IMR-90 (cell line): ENCODE measurements around the gene AKAP6. TPM values are rescaled to one million over a fixed set of nuclear protein-coding genes. Genes with fewer than 3 reads are reported as not detected.

Source experiments
- ATAC-seq: fragments of 200-7000 bp; cut with Tn5 transposase; 2 replicates; pipeline ENCODE4 v1.9.1; 2020; ENCODE audit warnings: low read depth, mild to moderate bottlenecking, moderate library complexity
- BruUV-seq: library from RNA; stranded (reverse); fragments of 400-500 nt; replicated peaks from 2 replicates; lab custom pipeline; 2021; lab: Mats Ljungman, UMichigan
- CTCF ChIA-PET: fragments of 300-600 bp; formaldehyde crosslinking; extraction: SDS; loops from one replicate; lab custom pipeline; 2021; ENCODE audit warnings: antibody characterized with exemption; lab: Yijun Ruan, JAX
- POLR2A ChIA-PET: fragments of 300-600 bp; sonication (Branson Sonifier 250); formaldehyde crosslinking; loops from one replicate; lab custom pipeline; 2022; ENCODE audit warnings: antibody characterized with exemption; ENCODE audit not compliant: unreplicated experiment; lab: Charles Lee
- DNase-seq: peaks from one replicate; pipeline ENCODE4 v3.0.0; 2013
- H2AFZ ChIP-seq: replicated peaks from 2 replicates; pipeline ENCODE3; 2013; ENCODE audit warnings: low read length, mild to moderate bottlenecking; ENCODE audit not compliant: poor library complexity
- H2AK5ac ChIP-seq: 2 replicates; pipeline ENCODE4 v1.6.1; 2013; ENCODE audit warnings: low read depth, low read length, inconsistent platforms
- H2AK9ac ChIP-seq: replicated peaks from 2 replicates; pipeline ENCODE3; 2013; ENCODE audit warnings: mild to moderate bottlenecking, low read depth, low read length, moderate library complexity; ENCODE audit not compliant: poor library complexity
- H2BK120ac ChIP-seq: 2 replicates; pipeline ENCODE4 v1.6.1; 2013; ENCODE audit warnings: low read depth, low read length, inconsistent platforms
- H2BK15ac ChIP-seq: 3 replicates; pipeline ENCODE4 v1.6.1; 2013; ENCODE audit warnings: low read depth, low read length, inconsistent platforms
- H2BK20ac ChIP-seq: 2 replicates; pipeline ENCODE4 v1.6.1; 2013; ENCODE audit warnings: low read depth, mild to moderate bottlenecking, inconsistent platforms, low read length, moderate library complexity
- H2BK5ac ChIP-seq: 2 replicates; pipeline ENCODE4 v1.6.1; 2013; ENCODE audit warnings: mild to moderate bottlenecking, low read depth, low read length, inconsistent platforms; ENCODE audit not compliant: poor library complexity, severe bottlenecking
- H3K14ac ChIP-seq: replicated peaks from 2 replicates; pipeline ENCODE4 v1.6.1; 2013; ENCODE audit warnings: low read depth, low read length, inconsistent platforms
- H3K18ac ChIP-seq: 2 replicates; pipeline ENCODE4 v1.6.1; 2013; ENCODE audit warnings: low read depth, low read length, control low read depth
- H3K23ac ChIP-seq: 2 replicates; pipeline ENCODE4 v1.6.1; 2013; ENCODE audit warnings: low read depth, low read length, inconsistent platforms
- H3K27ac ChIP-seq: 2 replicates; pipeline ENCODE4 v1.5.1; 2013; ENCODE audit warnings: mild to moderate bottlenecking, control low read depth, low read length; ENCODE audit not compliant: insufficient read depth
- H3K27me3 ChIP-seq: 2 replicates; pipeline ENCODE4 v1.6.1; 2013; ENCODE audit warnings: low read length; ENCODE audit not compliant: control insufficient read depth, insufficient read depth
- H3K36me3 ChIP-seq: 2 replicates; pipeline ENCODE4 v1.6.1; 2013; ENCODE audit warnings: low read length, mixed read lengths; ENCODE audit not compliant: control insufficient read depth, insufficient read depth
- H3K4ac ChIP-seq: 2 replicates; pipeline ENCODE4 v1.6.1; 2013; ENCODE audit warnings: low read depth, low read length, inconsistent platforms
- H3K4me1 ChIP-seq: 2 replicates; pipeline ENCODE4 v1.6.1; 2013; ENCODE audit warnings: low read length, mixed read lengths; ENCODE audit not compliant: control insufficient read depth, insufficient read depth
- H3K4me2 ChIP-seq: 2 replicates; pipeline ENCODE4 v1.6.1; 2013; ENCODE audit warnings: low read depth, mild to moderate bottlenecking, control low read depth, low read length, moderate library complexity
- H3K4me3 ChIP-seq: 2 replicates; pipeline ENCODE4 v1.5.1; 2013; ENCODE audit warnings: low read depth, mild to moderate bottlenecking, control low read depth, low read length, moderate library complexity; ENCODE audit not compliant: insufficient read depth
- H3K56ac ChIP-seq: 2 replicates; pipeline ENCODE4 v1.6.1; 2013; ENCODE audit warnings: low read length, inconsistent platforms; ENCODE audit not compliant: insufficient read depth; ENCODE audit errors: extremely low read depth
- H3K79me1 ChIP-seq, 2 experiments: 2 replicates each; pipeline ENCODE4 v1.6.1; 2013; ENCODE audit warnings: low read length in 2 of 2, inconsistent platforms in 1 of 2, low read depth in 1 of 2
- H3K9ac ChIP-seq: 2 replicates; pipeline ENCODE4 v1.6.1; 2013; ENCODE audit warnings: low read depth, low read length, control low read depth
- H3K9me1 ChIP-seq: 2 replicates; pipeline ENCODE4 v1.6.1; 2013; ENCODE audit warnings: low read length, inconsistent platforms; ENCODE audit not compliant: insufficient read depth
- H3K9me3 ChIP-seq: 2 replicates; pipeline ENCODE4 v1.6.1; 2013; ENCODE audit warnings: low read length; ENCODE audit not compliant: control insufficient read depth, insufficient read depth
- H4K20me1 ChIP-seq: 2 replicates; pipeline ENCODE4 v1.6.1; 2013; ENCODE audit warnings: low read length, inconsistent platforms; ENCODE audit not compliant: insufficient read depth
- H4K5ac ChIP-seq: 2 replicates; pipeline ENCODE4 v1.6.1; 2013; ENCODE audit warnings: mild to moderate bottlenecking, low read depth, low read length, control low read depth
- H4K8ac ChIP-seq, 2 experiments: 2 replicates each; pipeline ENCODE4 v1.6.1; 2013; ENCODE audit warnings: low read depth in 2 of 2, low read length in 2 of 2, control low read depth in 1 of 2, inconsistent platforms in 1 of 2
- H4K91ac ChIP-seq: 2 replicates; pipeline ENCODE4 v1.6.1; 2013; ENCODE audit warnings: low read depth, low read length, inconsistent platforms; ENCODE audit not compliant: insufficient read depth
- FOS ChIP-seq: fragments of 150-350 bp; IDR thresholded peaks from 2 replicates; pipeline ENCODE4 v1.6.1; 2016; ENCODE audit warnings: low read depth, low read length
- MXI1 ChIP-seq: IDR thresholded peaks from 2 replicates; pipeline ENCODE4 v1.6.1; 2012; ENCODE audit warnings: low read depth, mild to moderate bottlenecking, low read length, moderate library complexity, borderline replicate concordance
- SMC3 ChIP-seq: fragments of 150-350 bp; IDR thresholded peaks from 2 replicates; pipeline ENCODE4 v1.6.1; 2016; ENCODE audit warnings: low read depth, mild to moderate bottlenecking, antibody characterized with exemption, low read length, moderate library complexity
- WGBS, 2 experiments: methylation state at CpG; one replicate each; pipeline versions ENCODE4 v1.1.5 to v1.1.7; 2013; ENCODE audit warnings: missing lambda C conversion rate in 2 of 2; ENCODE audit not compliant: insufficient read length in 1 of 2; ENCODE audit errors: extremely low coverage in 2 of 2; 5-methylcytosine and 5-hydroxymethylcytosine counted together
- dilution Hi-C: fragments of 300-500 bp; cut with HindIII; formaldehyde crosslinking; loops from one replicate; pipeline ENCODE4 v1.14.3; 2018; ENCODE audit warnings: low sequenced_read_pairs; ENCODE audit not compliant: unreplicated experiment
- in situ Hi-C: fragments of 300-500 bp; cut with MboI; formaldehyde crosslinking; loops from 3 replicates; pipeline ENCODE4 v1.14.3; 2019; ENCODE audit warnings: low sequenced_read_pairs, inconsistent platforms, mixed read lengths
- intact Hi-C: fragments of 100-400 bp; cut with micrococcal nuclease; formaldehyde crosslinking; loops from 2 replicates; pipeline ENCODE4 v1.10.0; 2022
- polyA plus RNA-seq, 3 experiments: library from polyadenylated mRNA; depleted of rRNA; stranded (reverse); fragments of >200 nt; gene quantifications; 2 replicates each; pipeline ENCODE4 v1.2.3, GENCODE V29; 2012; ENCODE audit warnings: low replicate concordance in 1 of 3
- total RNA-seq: library from RNA; depleted of rRNA; stranded (reverse); fragments of >200 nt; gene quantifications from 2 replicates; pipeline ENCODE4 v1.2.3, GENCODE V29; 2012

Gene AKAP6
- total and polyA plus RNA-seq, 2 of the 4 experiments (the other 2 are of a cell fraction) = 0.22 to 1.6 TPM

- peak; percentile 70 for DNase-seq
- H4K20me1 ChIP-seq = no peaks in the 10 kb centered on the region
Observed at GRCh38 chr14:32480337-32480736, 151.2 kb downstream of the AKAP6 start.

More at GRCh38 chr14:32480337-32480736, 151.2 kb downstream of the AKAP6 start:
- BruUV-seq = no TSS peak
- peak overlapping the region; percentile 25; the same call in 1 of the 3 replicates for H2BK15ac ChIP-seq
- H3K56ac ChIP-seq = no peak overlapping the region
- POLR2A ChIA-PET = no interaction called here
- dilution Hi-C loops (no loop called here), in situ Hi-C loops (no loop called here), intact Hi-C loops (no loop called here)
- peaks cover 18% of the 10 kb centered on the region for H3K9me1 ChIP-seq
- ATAC-seq = peak; percentile 53
- H3K14ac ChIP-seq = no peak overlapping the region
- TF ChIP-seq MXI1 = no peak
- peak; percentile 58 for TF ChIP-seq FOS
- TF ChIP-seq SMC3 = no peak
- peak overlapping the region; percentile 27 to 44; a peak in 2 of 4 replicates for H4K8ac ChIP-seq
- peak overlapping the region; percentile 98 for H2BK120ac ChIP-seq
- H2AK9ac ChIP-seq = no peak overlapping the region
- peak overlapping the region; percentile 16; the same call in 1 of the 2 replicates for H3K4ac ChIP-seq
- H4K91ac ChIP-seq = peak overlapping the region; percentile 1; the same call in 1 of the 2 replicates
- no peak overlapping the region; the same call in 1 of the 2 replicates for H3K4me2 ChIP-seq
- no peak overlapping the region; the same call in 1 of the 2 replicates for H3K23ac ChIP-seq
- H2BK20ac ChIP-seq = peak overlapping the region; percentile 72; the same call in 1 of the 2 replicates
- WGBS, 2 experiments = 60% methylated on average over 1 of the region's 1 CpG; no CpG with 5 or more reads in 1 of the 2 experiments
- peak overlapping the region; percentile 61; the same call in 1 of the 2 replicates for H3K18ac ChIP-seq
- H2AK5ac ChIP-seq = no peak overlapping the region
- H3K36me3 ChIP-seq = no peaks in the 10 kb centered on the region
- H3K27ac ChIP-seq = no peak overlapping the region
- H3K4me3 ChIP-seq = no peak overlapping the region
- H3K79me1 ChIP-seq = no peaks in the 10 kb centered on the region
- H3K9me3 ChIP-seq = no peaks in the 10 kb centered on the region
- H3K27me3 ChIP-seq = no peaks in the 10 kb centered on the region
- H3K9ac ChIP-seq = no peak overlapping the region
- H4K5ac ChIP-seq = peak overlapping the region; percentile 30; the same call in 1 of the 2 replicates
- peaks cover 18% of the 10 kb centered on the region for H3K4me1 ChIP-seq
- H2AFZ ChIP-seq = no peak overlapping the region
- CTCF ChIA-PET = no interaction called here
- H2BK5ac ChIP-seq = peak overlapping the region; percentile 91
